ENCODE measurements around the gene CIC.
A peak's percentile ranks its signal among the peaks of the same experiment; 100 is the strongest.

The CIC gene

DNA sequence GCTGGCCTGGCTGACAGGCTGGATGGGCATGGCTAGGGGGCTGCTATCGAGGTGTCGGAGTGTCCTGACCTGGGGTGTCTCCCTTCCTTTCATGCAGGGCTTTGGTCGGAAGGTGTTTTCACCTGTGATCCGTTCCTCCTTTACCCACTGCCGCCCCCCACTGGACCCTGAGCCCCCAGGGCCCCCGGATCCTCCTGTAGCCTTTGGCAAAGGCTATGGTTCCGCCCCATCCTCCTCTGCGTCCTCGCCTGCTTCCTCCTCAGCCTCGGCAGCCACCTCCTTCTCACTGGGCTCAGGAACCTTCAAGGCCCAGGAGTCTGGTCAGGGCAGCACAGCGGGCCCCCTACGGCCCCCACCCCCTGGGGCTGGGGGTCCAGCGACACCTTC is 21.1 kb downstream of the CIC start:
- no peak for FAIRE-seq

DNA sequence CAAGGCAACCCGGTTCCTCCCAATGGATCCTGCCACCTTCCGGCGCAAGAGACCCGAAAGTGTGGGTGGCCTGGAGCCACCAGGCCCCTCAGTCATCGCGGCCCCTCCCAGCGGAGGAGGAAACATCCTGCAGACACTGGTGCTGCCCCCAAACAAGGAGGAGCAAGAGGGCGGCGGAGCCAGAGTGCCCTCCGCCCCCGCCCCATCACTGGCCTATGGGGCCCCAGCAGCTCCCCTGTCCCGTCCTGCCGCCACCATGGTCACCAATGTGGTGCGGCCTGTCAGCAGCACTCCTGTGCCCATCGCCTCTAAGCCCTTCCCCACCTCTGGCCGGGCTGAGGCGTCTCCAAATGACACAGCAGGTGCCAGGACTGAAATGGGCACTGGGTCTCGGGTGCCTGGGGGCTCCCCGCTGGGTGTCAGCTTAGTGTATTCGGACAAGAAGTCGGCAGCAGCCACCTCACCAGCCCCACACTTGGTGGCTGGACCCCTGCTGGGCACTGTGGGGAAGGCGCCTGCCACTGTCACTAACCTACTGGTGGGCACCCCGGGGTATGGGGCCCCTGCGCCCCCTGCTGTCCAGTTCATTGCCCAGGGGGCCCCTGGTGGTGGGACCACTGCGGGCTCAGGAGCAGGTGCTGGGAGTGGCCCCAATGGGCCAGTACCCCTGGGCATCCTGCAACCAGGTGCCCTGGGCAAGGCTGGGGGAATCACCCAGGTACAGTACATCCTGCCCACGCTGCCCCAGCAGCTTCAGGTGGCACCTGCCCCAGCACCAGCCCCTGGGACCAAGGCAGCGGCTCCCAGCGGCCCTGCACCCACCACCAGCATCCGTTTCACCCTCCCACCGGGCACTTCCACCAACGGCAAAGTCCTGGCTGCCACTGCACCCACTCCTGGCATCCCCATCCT is 21.7 kb downstream of the CIC start:
- FAIRE-seq = no peak

DNA sequence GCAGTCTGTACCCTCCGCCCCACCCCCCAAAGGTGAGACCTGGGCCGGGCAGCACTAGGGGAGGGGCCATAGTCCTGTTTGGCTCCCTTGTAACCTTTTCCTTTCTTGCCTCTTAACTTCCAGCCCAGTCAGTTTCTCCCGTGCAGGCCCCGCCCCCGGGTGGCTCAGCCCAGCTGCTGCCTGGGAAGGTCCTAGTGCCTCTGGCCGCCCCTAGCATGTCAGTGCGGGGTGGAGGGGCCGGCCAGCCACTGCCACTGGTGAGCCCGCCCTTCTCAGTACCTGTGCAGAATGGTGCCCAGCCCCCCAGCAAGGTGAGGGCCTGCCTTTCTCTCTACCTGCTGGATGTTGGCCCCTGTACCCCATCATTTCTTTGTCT is 22.4 kb downstream of the CIC start:
- FAIRE-seq = peak; percentile 81

DNA sequence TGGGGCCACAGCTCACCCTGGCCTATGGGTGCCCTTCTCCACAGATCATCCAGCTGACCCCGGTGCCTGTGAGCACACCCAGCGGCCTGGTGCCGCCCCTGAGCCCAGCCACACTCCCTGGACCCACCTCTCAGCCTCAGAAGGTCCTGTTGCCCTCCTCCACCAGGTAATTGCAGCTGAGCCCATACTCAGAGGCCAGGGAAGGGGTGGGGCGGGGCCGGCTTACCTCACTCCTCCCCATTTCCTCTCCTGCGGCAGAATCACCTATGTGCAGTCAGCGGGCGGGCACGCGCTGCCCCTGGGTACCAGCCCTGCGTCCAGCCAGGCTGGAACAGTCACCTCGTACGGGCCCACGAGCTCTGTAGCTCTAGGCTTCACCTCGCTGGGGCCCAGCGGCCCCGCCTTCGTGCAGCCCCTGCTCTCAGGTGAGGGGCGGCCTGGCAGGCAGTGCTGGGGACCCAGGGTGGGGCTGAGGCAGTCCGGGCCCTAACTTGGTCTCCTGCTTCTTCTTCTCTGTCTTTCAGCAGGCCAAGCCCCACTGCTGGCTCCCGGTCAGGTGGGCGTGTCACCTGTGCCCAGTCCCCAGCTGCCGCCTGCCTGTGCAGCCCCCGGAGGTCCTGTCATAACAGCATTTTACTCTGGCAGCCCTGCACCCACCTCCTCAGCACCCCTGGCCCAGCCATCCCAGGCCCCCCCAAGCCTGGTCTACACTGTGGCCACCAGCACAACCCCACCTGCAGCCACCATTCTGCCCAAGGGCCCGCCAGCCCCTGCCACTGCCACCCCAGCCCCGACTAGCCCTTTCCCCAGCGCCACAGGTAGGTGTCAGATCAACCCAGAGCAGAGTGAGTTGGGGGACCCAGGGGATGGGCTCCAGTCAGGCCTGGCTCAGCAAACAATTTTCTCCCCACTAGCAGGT is 23.2 kb downstream of the CIC start:
- FAIRE-seq = no peak

DNA sequence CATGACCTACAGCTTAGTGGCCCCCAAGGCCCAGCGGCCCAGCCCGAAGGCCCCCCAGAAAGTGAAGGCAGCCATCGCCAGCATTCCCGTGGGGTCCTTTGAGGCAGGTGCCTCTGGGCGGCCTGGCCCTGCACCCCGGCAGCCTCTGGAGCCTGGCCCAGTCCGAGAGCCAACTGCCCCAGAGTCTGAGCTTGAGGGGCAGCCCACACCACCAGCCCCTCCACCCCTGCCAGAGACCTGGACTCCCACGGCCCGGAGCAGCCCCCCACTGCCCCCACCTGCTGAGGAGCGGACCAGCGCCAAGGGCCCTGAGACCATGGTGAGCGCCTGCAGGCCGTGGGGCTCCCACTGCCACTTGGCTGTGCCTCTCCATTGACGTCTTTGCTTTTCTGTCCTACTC is 23.9 kb downstream of the CIC start:
- no peak for FAIRE-seq

DNA sequence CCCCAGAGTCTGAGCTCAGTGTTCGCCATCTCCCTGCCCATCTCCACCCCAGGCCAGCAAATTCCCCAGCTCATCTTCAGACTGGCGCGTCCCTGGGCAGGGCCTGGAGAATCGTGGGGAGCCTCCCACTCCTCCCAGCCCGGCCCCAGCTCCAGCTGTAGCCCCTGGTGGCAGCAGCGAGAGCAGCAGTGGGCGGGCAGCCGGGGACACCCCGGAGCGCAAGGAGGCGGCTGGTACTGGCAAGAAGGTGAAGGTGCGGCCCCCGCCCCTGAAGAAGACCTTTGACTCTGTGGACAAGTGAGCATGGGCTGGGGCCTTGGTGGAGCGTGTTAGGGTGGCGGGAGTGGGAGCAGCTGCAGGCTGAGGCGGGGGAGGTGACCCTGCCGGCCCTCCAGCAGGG is 24.5 kb downstream of the CIC start:
- no peak for FAIRE-seq

DNA sequence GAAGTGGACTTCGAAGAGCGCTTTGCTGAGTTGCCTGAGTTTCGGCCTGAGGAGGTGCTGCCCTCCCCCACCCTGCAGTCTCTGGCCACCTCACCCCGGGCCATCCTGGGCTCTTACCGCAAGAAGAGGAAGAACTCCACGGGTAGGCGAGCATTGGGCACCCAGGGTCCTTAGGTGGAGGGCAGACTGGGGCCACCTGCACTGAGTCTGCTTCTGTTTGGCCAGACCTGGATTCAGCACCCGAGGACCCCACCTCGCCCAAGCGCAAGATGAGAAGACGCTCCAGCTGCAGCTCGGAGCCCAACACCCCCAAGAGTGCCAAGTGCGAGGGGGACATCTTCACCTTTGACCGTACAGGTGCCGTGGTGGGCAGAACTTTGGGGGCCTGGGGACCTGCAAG is 24.9 kb downstream of the CIC start:
- FAIRE-seq = no peak

DNA sequence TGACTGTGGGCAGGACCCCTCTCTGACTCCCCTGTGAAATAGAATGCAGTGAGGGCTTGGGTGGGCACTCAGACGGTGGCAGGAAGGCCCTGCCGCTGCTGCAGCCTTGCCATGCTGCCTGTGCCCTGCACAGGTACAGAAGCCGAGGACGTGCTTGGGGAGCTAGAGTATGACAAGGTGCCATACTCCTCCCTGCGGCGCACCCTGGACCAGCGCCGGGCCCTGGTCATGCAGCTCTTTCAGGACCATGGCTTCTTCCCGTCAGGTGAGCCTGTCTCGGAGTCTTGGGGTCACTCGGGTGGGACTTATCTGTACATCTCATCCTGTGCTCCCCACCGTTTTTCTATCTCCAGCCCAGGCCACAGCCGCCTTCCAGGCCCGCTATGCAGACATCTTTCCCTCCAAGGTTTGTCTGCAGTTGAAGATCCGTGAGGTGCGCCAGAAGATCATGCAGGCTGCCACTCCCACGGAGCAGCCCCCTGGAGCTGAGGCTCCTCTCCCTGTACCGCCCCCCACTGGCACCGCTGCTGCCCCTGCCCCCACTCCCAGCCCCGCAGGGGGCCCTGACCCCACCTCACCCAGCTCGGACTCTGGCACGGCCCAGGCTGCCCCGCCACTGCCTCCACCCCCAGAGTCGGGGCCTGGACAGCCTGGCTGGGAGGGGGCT is 25.6 kb downstream of the CIC start:
- FAIRE-seq = no peak

DNA sequence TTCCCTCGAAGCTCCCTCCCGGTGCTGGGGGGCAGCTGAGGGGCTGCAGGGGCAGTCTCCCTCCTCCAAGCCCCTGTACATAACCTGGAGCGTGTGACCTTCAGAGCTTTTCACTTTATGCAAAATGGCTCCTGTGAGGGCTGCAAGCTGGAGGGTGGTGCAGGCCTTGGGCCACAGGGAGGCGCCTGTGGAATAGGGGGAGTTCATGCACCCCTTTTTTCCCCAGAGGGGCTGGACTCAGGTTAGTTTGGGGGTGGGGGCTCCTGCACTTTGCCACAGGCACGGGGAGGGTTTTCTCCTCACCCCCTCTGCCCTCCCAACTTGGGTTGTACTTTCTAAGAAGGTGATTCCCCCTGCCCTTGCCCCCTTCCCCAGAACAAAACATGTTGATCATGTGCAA is 26.3 kb downstream of the CIC start:
- FAIRE-seq = no peak

DNA sequence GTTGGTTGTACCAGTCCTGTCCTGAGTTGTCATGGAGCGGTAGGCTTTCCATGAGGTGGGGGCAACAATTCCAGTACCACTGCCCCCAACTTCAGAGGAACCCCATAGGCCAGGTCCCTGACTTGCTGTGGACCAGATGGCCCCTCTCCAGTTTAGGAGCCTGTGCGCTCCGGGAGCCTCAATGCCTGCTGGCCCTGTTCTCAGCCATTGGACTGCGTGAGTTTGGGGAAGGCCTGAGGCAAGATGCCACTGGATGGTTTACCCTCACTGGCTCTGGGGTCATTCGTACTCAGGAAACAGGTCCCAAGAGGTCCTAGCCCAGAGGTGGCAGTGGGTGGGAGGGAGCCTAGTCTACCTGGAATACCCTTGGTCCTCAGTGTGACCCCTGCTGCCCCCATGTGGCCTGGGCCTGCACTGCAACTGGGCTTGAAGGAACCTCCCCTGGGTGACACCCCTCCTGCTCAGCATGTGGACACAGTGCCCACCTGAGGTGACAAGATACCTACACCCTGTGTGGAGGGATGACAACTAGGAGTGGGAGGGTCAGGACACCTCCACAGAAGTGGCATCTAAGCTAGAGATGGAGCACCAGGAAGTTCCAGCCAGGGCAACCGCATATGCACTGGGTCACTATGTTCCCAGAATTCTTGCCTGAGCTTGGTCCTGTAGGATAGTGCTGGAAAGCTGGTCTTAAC is 26.9 kb downstream of the CIC start:
- no peak for FAIRE-seq

DNA sequence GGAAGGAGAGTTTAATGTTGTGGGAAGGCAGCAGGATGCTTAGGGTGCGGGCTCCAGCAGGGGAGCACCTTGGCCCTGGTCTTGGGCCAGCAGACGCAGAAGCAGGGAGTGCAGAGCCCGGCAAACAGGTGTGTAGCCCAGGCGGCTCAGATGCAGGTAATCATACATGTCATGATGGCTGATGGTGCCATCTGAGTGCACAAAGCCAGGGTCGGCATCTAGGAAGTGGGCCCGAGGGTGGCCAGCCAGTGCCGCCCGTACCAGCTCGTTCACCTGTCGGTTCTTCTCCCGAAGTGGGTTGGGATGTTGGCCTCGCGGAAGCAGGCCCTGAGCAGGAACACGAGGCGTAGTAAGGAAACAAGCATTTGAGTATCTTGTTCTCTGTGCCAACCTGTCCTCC is 28.0 kb downstream of the CIC start:
- no peak for FAIRE-seq

DNA sequence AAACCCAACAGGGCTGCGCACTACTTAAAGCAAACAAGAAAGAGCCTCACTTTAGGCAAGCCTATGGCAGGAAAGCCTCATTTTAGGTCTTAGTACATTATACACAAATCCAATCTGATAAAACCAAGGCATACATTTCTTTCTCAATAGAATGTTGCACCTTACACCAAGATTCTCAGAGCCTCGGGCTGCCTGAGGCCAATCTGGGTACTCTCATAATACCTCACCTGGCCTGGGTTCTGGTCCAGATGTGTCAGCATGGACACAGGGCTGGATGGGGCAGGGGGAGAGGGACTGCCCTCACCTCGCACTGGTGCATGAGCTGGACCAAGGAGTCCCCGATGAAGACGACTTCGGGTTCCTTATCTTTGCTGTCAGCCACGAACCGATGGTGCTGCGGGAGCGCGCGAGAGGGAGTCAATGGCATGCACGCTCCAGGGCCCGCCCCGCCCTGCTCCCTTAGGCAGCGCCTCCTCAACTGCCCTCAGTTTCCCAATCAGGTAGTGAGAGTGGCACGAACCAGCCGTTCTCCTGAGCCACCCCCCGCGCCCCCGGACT is 32.7 kb downstream of the CIC start, which contains the start of gene PRR19:
TSS of gene PRR19 (plus strand) at position 487 of the 558 bp plus-strand sequence. CDS start 7,453 bp downstream, outside the sequence.
- no peak for FAIRE-seq

DNA sequence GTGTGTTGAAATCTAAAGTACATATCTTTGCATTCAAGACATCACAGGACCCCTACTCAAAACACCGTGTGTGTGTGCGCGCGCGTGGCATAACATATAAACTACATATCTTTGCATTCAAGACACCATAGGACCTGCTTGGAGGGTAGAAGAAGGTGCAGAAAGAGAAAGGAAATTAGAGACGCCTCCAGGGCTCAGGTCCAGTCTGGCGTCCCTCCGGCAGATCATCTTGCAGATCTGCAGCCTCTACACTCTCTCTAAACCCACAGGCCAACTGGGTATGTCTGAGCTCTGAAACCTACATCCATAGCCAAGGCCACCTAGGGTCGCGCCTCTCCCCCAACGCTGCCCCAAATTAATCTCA is 34.0 kb downstream of the CIC start:
- FAIRE-seq = no peak

DNA sequence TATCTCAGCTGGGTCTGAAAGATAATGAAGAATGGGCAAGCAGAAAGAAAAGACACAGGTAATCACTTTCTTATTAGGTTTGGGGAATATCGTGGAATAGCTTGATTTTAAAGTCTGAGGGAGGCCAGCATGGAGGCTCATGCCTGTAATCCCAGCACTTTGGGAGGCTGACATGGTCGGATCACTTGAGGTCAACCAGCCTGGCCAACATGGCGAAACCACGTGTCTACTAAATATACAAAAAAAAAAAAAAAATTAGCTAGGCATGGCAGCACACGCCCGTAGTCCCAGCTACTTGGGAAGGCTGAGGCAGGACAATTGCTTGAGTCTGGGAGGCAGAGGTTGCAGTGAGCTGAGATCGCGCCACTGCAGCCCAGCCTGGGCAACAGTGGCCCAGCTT is 34.8 kb downstream of the CIC start:
- FAIRE-seq = no peak

DNA sequence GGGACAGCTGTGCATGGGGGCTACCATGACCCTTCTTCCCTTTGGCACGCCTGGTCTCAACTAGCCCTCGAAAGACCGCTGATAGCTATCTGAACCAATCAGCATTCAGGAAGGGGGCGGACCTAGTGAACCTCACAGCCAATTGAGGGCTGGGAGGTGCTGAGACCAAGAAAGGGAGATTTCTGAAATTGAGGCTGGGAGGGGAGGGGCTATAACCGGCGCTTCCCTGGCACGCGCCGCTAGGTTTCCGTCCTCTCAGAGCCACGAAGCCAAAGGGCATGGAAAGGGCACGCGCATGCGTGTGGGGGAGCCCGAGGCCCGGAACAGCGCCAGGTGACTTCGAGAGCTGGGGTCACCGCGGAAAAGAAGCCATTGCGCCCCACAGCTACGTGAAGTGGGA is 37.6 kb downstream of the CIC start:
- no peak for FAIRE-seq

DNA sequence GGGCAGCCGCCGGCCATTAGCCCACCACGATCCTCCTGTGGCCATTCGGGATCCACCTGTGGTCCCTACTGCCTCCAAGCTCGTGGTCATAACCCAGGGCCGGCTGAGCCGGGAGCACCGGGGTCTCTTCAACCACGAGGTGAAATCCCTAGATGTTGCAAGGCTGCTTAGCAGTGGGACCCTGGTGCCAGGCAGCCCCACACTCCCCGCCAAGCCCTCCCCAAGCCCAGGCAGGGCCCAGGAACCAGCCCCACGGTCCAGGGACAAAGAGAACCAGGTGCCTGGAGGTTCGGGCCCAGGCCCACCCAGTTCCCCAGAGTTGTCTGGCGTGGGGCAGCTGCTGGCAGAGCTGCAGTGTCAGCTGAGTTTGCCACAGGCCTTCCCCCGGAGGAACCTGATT is 40.6 kb downstream of the CIC start:
- FAIRE-seq = no peak

DNA sequence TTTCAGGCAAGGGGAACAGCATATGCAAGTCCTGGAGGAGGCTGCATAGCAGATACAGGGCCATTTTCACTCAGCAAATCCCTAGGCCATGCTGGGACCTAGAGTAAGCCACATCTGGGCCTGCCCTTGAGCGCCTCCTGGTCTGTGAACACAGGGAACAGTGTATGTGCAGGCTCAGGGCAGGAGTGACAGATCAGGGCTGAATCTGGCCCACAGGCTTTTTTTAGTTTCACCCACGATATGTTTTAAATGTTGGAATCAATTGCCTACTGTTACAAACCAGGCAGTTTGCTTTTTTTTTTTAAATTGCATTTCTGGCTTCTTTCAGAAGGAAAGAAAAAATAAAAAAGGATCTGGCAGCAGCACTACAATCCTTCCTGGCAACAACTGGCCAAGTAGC is 42.6 kb downstream of the CIC start:
- no peak for FAIRE-seq

DNA sequence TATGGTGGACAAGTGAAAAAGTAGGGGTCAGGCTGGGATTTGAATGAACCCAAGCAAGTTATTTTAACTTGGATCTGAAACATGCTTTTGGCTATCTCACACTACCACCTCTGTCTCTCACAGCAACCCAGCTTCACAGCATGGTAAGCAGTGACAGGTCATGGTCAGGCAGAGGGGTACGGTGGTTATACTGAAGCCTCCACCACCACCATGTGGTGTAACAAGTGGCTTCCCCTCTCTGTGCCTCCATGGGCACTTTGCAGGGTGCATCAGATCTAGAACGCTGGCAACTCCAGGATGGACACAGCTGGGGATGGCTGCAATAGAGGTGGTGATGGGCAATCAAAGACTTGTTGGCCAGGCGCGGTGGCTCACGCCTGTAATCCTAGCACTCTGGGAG is 43.3 kb downstream of the CIC start:
- FAIRE-seq = no peak

DNA sequence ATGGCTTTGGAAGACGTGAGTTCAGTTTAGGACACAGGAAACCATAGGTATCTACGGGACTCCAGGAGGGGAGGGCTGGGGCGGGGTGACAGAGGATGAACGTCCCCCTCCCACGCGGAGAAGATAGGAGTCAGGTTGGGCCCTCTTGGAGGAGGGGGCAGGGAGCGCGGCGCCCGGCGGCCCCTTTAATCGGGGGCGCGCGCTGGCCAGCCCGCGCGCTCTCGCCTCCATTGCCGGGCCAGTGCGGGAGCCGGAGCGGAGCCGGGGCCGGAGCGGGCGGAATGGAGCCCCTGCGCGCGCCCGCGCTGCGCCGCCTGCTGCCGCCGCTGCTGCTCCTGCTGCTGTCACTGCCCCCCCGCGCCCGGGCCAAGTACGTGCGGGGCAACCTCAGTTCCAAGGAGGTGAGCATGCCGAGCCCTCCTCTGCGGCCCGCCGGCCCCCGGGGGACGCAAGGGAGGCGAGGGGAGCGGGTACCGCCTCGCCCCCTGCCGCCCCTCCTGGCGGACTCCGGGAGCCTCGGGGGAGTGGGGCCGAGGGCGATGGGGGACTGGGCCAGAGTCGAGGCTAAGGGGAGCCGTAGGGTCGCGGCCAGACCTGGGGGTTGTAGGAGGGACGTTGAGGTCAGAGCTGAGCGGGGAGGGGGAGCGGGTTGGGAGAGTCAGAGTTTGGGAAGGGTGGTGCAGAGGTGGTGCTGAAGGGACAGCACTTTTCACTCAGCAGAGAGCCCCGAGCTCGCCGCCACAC is 44.2 kb downstream of the CIC start, which contains the start of gene TMEM145:
TSS of gene TMEM145 (plus strand) at position 214 of the 744 bp plus-strand sequence. CDS start at position 282, 68 bp downstream.
- no peak for FAIRE-seq

DNA sequence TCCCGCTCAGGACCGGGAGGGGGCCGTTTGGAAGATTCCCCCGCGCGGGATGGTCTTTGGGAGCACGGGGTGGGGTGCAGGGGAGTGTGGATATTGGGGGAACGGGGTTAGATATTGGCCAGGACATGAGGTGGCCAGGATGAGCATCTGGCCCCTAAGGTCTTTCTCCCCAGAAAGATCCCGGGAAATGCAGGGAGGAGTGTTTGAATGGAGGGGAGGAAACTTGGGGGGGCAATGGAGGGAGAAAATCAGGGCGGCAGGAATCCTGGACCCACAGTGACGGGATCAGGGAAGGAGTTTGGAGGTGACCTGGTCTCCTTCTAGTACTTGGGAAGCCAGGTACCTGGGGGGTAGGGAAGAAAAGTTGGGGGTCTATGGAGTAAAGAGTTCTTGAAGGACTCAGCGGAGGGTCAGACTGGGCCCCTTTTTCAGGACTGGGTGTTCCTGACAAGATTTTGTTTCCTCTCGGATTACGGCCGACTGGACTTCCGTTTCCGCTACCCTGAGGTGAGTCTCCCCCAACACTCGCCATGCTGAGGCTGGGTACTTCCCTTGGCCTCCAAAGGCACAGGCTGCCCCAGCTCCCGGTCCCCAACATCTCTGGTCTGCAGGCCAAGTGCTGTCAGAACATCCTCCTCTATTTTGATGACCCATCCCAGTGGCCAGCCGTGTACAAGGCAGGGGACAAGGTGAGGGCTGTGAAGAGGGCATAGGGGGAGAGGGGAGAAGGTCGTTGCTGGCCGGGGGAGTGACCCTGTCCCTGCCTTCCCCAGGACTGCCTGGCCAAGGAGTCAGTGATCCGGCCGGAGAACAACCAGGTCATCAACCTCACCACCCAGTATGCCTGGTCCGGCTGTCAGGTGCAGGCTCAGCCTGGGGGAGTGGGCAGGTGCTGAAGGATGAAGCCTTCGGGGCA is 45.0 kb downstream of the CIC start:
- no peak for FAIRE-seq
